ENCODE data around the gene MMP25. TPM values are rescaled to one million over a fixed set of nuclear protein-coding genes. Genes with fewer than 3 reads are reported as not detected.
A peak's percentile ranks its signal among the peaks of the same experiment; 100 is the strongest.
"Not testable (repeated sequence)": the region's sequence is repeated elsewhere in the genome, so short reads cannot be mapped to it uniquely, and the experiment has no call there.

The MMP25 gene
- total RNA-seq, 2 experiments from 2014 or later, result 0.99 to 1.6 TPM

- not testable (repeated sequence) for H3K27ac Mint-ChIP-seq, DNase-seq, H3K27me3 Mint-ChIP-seq, H3K9me3 Mint-ChIP-seq, H3K4me3 Mint-ChIP-seq
- peaks cover 21% of the 10 kb centered on the region for H3K36me3 Mint-ChIP-seq
- H3K4me1 Mint-ChIP-seq, result peaks cover 47% of the 10 kb centered on the region
Observed at GRCh38 chr16:3053330-3053710, 7.0 kb downstream of the MMP25 start.

DNA sequence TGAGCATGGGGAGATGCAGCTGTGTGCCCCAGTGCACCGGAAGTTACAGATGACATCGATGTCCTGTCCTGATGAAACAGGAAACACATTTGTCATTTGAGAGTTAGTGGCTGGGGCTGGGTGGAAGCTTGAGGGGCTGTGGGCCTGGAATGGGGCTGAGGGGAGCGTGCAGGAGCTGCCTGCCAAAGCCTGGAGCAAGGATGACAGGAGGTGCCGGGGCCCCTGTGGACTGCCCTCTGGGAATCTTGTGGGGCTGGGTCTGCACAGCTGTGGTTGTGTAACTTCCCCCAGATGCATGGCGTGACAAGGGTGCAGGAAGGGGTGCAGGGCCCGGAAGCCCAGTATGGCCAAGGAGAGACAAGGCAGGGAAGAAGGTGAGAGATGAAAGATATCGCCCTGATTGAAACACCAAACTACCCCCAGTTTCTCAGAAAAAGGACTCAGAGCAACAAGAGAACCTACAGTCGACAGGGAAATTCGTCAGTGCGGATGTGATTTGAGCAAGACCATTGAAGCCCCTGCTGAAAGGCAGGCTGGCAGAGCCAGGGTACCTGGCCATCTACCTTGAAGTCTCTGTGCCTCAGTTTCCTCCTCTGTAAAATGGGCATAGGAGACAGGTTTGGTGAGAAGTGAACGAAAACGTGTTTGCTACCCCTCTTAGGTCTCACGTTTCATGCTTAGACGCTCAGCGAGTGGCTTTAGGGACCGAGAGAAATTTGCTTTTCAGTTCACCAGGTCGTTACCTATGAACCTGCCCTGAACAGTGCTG lies 8.8 kb downstream of the MMP25 start:
- no peaks in the 10 kb centered on the region for H3K9me3 Mint-ChIP-seq
- peak overlapping the region; percentile 33 for H3K4me3 Mint-ChIP-seq
- peaks cover 52% of the 10 kb centered on the region for H3K4me1 Mint-ChIP-seq
- H3K36me3 Mint-ChIP-seq, result peaks cover 21% of the 10 kb centered on the region
- H3K27me3 Mint-ChIP-seq, result no peaks in the 10 kb centered on the region
- H3K27ac Mint-ChIP-seq, result peak overlapping the region; percentile 89
- DNase-seq, result no peak

DNA sequence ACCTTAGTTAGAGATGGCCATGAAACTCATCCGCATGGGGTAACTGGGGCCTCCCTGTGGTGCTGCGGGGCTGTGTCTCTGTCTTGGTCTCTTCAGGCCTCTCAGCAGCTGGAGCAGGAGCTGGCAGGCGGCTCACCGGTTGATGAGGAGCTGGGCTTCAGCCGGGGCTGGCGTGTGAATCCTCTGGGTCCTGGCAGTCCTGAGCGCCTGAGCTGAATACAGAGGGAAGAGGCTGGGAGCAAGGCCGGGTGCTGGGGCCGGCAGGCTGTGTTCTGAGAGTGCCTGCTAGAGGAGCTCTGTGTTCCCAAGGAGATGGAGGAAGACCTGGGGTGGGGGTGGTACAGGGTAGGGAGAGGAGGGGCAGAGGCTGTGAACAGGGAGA lies 9.4 kb downstream of the MMP25 start:
- H3K4me1 Mint-ChIP-seq, result peaks cover 52% of the 10 kb centered on the region
- not testable (repeated sequence) for DNase-seq, H3K27me3 Mint-ChIP-seq, H3K9me3 Mint-ChIP-seq
- peak overlapping the region; percentile 22 for H3K4me3 Mint-ChIP-seq
- H3K36me3 Mint-ChIP-seq, result peaks cover 21% of the 10 kb centered on the region
- peak overlapping the region; percentile 89 for H3K27ac Mint-ChIP-seq

- Mint-ChIP-seq H3K9me3 (no peaks in the 10 kb centered on the region), H3K27me3 (no peaks in the 10 kb centered on the region), H3K4me3 (peak overlapping the region; percentile 92), H3K36me3 (peaks cover 21% of the 10 kb centered on the region), H3K4me1 (peaks cover 44% of the 10 kb centered on the region), H3K27ac (peak overlapping the region; percentile 45)
- no peak for DNase-seq
Observed at GRCh38 chr16:3056336-3057180, 10.2 kb downstream of the MMP25 start.

DNA sequence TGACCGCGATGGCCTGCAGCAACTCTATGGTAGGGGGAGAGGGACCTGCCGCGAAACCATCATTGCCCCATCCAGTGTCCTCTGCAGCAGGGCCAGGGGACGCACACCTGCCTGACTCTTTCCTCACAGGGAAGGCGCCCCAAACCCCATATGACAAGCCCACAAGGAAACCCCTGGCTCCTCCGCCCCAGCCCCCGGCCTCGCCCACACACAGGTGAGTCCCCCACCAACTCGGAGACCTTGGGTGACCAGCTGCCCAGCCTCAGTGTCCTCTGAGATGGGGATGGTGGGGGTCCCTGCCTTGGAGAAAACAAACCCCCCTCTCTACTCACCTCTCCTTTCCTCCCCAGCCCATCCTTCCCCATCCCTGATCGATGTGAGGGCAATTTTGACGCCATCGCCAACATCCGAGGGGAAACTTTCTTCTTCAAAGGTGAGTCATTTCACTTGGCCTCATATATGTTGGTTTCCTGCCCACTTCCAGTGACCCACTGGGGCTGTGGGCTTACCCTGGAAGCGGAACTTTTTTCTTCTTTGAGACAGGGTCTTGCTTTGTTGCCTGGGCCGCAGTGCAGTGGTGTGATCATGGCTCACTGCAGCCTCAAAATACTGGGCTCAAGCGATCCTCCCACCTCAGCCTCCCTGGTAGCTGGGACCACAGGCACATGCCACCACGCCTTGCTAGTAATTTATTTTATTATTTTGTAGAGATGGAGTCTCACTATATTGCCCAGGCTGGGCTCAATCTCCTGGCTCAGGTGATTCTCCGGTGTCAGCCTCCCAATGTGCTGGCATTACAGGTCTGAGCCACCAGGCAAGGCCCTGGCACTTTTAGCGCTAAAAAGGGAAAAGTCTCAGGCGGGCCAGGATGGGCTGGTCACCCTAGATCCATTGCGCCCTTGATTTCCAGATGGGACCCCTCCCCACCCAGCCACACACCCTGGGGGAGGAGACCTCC lies 11.1 kb downstream of the MMP25 start:
- Mint-ChIP-seq H3K27me3 (no peaks in the 10 kb centered on the region), H3K27ac (peak overlapping the region; percentile 58), H3K4me3 (peak overlapping the region; percentile 92), H3K9me3 (no peaks in the 10 kb centered on the region), H3K36me3 (peaks cover 21% of the 10 kb centered on the region), H3K4me1 (peaks cover 50% of the 10 kb centered on the region)
- no peak for DNase-seq

DNA sequence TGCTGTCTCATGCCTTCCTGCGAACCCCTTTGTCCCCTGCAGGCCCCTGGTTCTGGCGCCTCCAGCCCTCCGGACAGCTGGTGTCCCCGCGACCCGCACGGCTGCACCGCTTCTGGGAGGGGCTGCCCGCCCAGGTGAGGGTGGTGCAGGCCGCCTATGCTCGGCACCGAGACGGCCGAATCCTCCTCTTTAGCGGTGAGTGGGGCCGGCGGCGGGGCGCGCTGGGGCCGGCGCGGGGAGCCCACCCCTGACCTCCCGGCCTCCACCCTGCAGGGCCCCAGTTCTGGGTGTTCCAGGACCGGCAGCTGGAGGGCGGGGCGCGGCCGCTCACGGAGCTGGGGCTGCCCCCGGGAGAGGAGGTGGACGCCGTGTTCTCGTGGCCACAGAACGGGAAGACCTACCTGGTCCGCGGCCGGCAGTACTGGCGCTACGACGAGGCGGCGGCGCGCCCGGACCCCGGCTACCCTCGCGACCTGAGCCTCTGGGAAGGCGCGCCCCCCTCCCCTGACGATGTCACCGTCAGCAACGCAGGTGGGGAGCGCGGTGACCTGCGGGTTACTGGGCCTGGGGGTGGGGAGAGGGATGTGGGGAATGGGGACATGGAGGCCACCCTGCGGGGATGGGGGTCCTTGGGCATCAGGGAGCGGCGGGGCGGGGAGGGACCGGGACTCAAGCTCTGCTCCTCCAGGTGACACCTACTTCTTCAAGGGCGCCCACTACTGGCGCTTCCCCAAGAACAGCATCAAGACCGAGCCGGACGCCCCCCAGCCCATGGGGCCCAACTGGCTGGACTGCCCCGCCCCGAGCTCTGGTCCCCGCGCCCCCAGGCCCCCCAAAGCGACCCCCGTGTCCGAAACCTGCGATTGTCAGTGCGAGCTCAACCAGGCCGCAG lies 12.0 kb downstream of the MMP25 start:
- Mint-ChIP-seq H3K27me3 (no peaks in the 10 kb centered on the region), H3K4me1 (peaks cover 50% of the 10 kb centered on the region), H3K4me3 (peak overlapping the region; percentile 92), H3K36me3 (peaks cover 23% of the 10 kb centered on the region), H3K9me3 (no peaks in the 10 kb centered on the region), H3K27ac (peak overlapping the region; percentile 85)
- DNase-seq, result peak; percentile 68

DNA sequence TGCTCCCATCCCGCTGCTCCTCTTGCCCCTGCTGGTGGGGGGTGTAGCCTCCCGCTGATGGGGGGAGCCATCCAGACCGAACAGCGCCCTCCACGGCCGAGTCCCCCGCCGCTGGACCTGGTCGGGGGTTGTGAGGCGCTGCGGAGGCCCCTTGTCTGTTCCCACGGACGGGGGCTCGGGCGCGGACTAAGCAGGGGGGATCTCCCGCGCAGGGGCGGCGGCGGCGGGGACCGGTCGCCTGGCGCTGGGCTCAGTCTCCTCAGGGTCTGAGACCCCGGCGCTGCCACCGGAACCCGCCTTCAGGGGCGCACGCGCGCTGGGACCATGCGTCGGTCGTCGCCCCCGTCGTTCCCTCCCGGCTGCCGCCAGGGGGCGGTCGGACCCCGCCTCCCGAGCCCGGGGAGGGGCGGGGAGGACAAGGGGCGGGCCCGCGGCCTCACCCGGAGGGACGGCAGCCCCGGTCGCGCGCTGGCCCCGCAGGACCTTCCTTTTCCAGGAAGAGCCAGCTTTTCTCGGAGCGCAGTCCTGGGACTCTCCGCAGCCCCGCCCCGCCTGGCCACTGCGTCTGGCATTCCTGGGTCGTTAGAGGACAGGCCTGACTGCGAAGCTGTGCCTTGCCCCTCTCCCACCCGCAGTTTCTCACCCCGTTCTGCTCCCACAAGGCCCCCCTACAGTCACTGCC lies 12.8 kb downstream of the MMP25 start:
- DNase-seq, result peak; percentile 94
- no peaks in the 10 kb centered on the region for H3K9me3 Mint-ChIP-seq
- peak overlapping the region; percentile 92 for H3K4me3 Mint-ChIP-seq
- H3K27ac Mint-ChIP-seq, result peak overlapping the region; percentile 94
- peaks cover 50% of the 10 kb centered on the region for H3K4me1 Mint-ChIP-seq
- H3K36me3 Mint-ChIP-seq, result peaks cover 17% of the 10 kb centered on the region
- H3K27me3 Mint-ChIP-seq, result no peaks in the 10 kb centered on the region

GRCh38 chr16:3059723-3060242 lies 13.4 kb downstream of the MMP25 start:
- peaks cover 50% of the 10 kb centered on the region for H3K4me1 Mint-ChIP-seq
- H3K9me3 Mint-ChIP-seq, result no peaks in the 10 kb centered on the region
- DNase-seq, result no peak
- peak overlapping the region; percentile 94 for H3K27ac Mint-ChIP-seq
- peak overlapping the region; percentile 81 for H3K4me3 Mint-ChIP-seq
- H3K36me3 Mint-ChIP-seq, result peaks cover 13% of the 10 kb centered on the region
- no peaks in the 10 kb centered on the region for H3K27me3 Mint-ChIP-seq

DNA sequence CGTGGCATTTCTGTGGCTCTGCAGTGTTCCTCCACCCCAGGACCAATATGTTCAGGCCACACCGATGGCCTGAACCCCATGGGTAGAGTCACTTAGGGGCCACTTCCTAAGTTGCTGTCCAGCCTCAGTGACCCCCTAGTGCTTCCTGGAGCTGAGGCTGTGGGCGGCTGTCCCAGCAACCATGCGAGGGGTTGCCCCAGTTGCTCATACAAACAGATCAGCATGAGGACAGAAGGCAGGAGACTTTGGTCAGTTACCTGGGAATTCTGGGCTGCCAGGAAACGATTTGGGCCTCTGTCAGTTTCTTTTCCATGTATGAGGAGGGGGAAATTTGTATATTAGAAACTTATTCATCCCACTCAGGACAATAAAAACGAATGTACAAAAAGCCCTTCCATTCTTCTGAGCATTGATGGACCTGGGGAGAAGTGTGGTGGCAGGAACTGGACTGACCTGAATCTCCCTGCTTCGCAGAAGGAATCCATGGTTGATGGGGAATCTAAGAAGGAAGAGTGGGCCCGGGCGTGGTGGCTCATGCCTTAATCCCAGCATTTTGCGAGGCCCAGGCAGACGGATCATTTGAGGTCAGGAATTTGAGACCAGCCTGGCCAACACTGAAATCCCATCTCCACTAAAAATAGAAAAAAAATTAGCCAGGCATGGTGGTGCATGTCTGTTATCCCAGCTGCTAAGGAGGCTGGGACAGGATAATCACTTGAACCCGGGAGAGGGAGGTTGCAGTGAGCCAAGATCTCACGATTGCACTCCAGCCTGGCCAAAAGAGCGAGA lies 14.2 kb downstream of the MMP25 start:
- H3K27me3 Mint-ChIP-seq, result no peaks in the 10 kb centered on the region
- peak overlapping the region; percentile 81 for H3K4me3 Mint-ChIP-seq
- peaks cover 44% of the 10 kb centered on the region for H3K4me1 Mint-ChIP-seq

DNA sequence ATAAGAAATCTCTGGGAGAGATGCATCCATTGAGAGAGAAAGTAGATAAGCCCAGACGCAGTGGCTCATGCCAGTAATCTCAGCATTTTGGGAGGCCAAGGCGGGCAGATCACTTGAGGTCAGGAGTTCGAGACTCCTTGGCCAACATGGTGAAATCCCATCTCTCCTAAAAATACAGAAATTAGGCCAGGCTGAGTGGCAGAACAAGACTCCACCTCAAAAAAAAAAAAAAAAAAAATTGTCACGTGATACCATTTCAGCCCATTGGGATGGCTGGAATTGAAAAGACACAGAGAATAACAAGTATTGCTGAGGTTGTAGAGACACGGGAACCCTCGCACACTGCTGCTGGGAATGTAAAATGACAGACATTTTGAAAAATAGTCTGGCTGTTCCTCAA lies 16.2 kb downstream of the MMP25 start:
- H3K4me1 Mint-ChIP-seq, result peaks cover 35% of the 10 kb centered on the region
- H3K36me3 Mint-ChIP-seq, result peaks cover 24% of the 10 kb centered on the region
- no peak overlapping the region for H3K4me3 Mint-ChIP-seq
- no peaks in the 10 kb centered on the region for H3K9me3 Mint-ChIP-seq
- no peak for DNase-seq
- no peaks in the 10 kb centered on the region for H3K27me3 Mint-ChIP-seq
- no peak overlapping the region for H3K27ac Mint-ChIP-seq

More for the DNA sequence above, 14.2 kb downstream of the MMP25 start:
- Mint-ChIP-seq H3K36me3 (peaks cover 11% of the 10 kb centered on the region), H3K27ac (peak overlapping the region; percentile 94), H3K9me3 (no peaks in the 10 kb centered on the region)
- DNase-seq, result no peak

DNA sequence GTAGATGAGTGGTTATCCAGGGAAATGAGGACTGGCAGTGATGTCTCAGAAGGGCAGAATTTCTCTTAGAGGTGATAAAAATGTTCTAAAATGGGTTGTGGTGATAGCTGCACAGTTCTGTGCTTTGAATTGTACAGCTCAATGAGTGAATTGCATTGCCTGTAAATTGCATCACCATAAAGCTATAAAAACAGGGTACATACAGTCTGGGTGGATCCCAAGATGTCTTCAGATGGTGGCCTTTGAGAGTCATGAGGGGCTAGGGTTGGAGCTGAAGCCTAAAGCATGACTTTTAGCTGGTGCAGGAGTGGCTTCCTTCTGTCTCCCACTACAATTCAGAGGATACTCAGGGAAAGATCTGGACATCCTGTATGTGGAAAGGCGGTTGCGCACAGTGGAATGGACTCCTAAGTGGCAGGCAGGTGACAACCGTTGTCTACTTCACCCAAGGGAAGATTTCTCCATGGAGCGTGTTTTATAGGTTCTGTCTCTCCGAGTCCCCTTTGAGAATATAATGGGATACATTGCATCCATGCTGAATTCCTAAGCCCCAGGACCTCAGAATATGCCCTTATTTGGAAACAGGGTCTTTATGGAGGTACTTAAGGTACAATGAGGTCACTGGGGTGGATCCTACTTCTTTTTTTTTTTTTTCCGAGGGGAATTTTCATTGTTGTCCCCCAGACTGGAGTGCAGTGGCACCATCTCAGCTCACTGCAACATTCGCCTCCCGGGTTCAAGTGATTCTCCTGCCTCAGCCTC lies 17.4 kb downstream of the MMP25 start:
- peaks cover 35% of the 10 kb centered on the region for H3K36me3 Mint-ChIP-seq
- H3K4me1 Mint-ChIP-seq, result peaks cover 39% of the 10 kb centered on the region

DNA sequence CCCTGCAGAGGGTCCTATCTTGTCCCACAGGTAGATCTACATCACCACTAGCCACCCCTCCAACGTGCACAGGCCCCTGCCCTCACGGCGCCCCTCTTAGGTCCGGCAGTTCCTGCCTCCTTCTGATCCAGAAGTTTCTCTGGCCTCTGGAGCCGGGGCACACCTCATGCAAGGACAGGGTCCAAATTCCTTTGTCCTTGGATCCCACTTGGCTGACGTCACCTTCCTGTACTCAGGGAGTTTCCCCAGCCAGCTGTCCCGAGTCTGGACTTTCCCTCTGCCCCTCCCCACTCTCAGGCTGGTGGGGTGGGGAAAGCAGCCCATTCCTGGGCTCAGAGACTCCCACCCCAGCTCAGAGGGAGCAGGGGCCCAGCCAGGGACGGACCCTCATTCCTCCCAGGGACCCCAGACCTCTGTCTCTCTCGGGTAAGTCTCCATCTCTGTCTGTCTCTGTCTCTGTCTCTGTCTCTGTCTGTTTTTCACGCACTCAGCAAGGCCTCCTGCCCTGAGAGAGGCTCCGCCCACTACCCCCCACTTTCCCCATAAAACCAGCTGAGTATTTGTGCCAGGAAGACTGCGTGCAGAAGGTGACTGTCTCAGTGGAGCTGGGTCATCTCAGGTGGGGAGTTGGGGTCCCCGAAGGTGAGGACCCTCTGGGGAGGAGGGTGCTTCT lies 18.8 kb downstream of the MMP25 start, which contains the start of gene IL32:
IL32 (plus strand) TSS at position 572 of the 673 bp plus-strand sequence. CDS start 172 bp downstream, outside the sequence.
- Mint-ChIP-seq H3K27me3 (no peaks in the 10 kb centered on the region), H3K9me3 (no peaks in the 10 kb centered on the region), H3K27ac (peak within 1 kb of the TSS; percentile 100), H3K4me1 (peaks cover 36% of the 10 kb centered on the region), H3K36me3 (peaks cover 47% of the 10 kb centered on the region), H3K4me3 (peak within 1 kb of the TSS; percentile 100)
- DNase-seq, result peak; percentile 68

More for the DNA sequence above, 17.4 kb downstream of the MMP25 start:
- no peak for DNase-seq
- Mint-ChIP-seq H3K4me3 (peak overlapping the region; percentile 100), H3K27ac (peak overlapping the region; percentile 100), H3K9me3 (no peaks in the 10 kb centered on the region), H3K27me3 (no peaks in the 10 kb centered on the region)
